ENCODE results near the gene GEMIN4.
"Not testable (repeated sequence)": the region's sequence is repeated elsewhere in the genome, so short reads cannot be mapped to it uniquely, and the experiment has no call there.

The GEMIN4 gene

GRCh38 chr17:773016-773415 is 21.0 kb upstream of the GEMIN4 start:
- peaks cover 16% of the 10 kb centered on the region for H3K4me1 Mint-ChIP-seq
- H3K27me3 Mint-ChIP-seq (ENCODE audit: low read depth) = no peaks in the 10 kb centered on the region
- H3K36me3 Mint-ChIP-seq (ENCODE audit: low read depth) = peaks cover 77% of the 10 kb centered on the region
- no peak overlapping the region for H3K4me3 Mint-ChIP-seq
- H3K27ac Mint-ChIP-seq = no peak overlapping the region
- H3K9me3 Mint-ChIP-seq = no peaks in the 10 kb centered on the region
- TF ChIP-seq CTCF (IDR thresholded peaks at IDR 0.05; ENCODE audit: unreplicated experiment in 3 of 3) = no peak

GRCh38 chr17:767076-767475 is 15.0 kb upstream of the GEMIN4 start:
- TF ChIP-seq CTCF (IDR thresholded peaks at IDR 0.05; ENCODE audit: unreplicated experiment in 3 of 3) = no peak
- Mint-ChIP-seq H3K4me3 (no peak overlapping the region), H3K36me3 (ENCODE audit: low read depth) (peaks cover 64% of the 10 kb centered on the region), H3K4me1 (peaks cover 21% of the 10 kb centered on the region), H3K9me3 (no peaks in the 10 kb centered on the region), H3K27me3 (ENCODE audit: low read depth) (no peaks in the 10 kb centered on the region), H3K27ac (no peak overlapping the region)

GRCh38 chr17:760371-760770 is 8.3 kb upstream of the GEMIN4 start:
- Mint-ChIP-seq H3K27me3 (ENCODE audit: low read depth) (no peaks in the 10 kb centered on the region), H3K4me1 (no peaks in the 10 kb centered on the region), H3K36me3 (ENCODE audit: low read depth) (peaks cover 66% of the 10 kb centered on the region), H3K9me3 (no peaks in the 10 kb centered on the region), H3K4me3 (no peak overlapping the region), H3K27ac (no peak overlapping the region)
- no peak for TF ChIP-seq CTCF (IDR thresholded peaks at IDR 0.05; ENCODE audit: unreplicated experiment in 3 of 3)

- H3K27me3 Mint-ChIP-seq (ENCODE audit: low read depth) = no peaks in the 10 kb centered on the region
- H3K36me3 Mint-ChIP-seq (ENCODE audit: low read depth) = peaks cover 62% of the 10 kb centered on the region
- H3K9me3 Mint-ChIP-seq = no peaks in the 10 kb centered on the region
- no peaks in the 10 kb centered on the region for H3K4me1 Mint-ChIP-seq
- H3K4me3 Mint-ChIP-seq = no peak overlapping the region
- no peak overlapping the region for H3K27ac Mint-ChIP-seq
- TF ChIP-seq CTCF (IDR thresholded peaks at IDR 0.05; ENCODE audit: unreplicated experiment in 3 of 3) = no peak
Observed at GRCh38 chr17:759964-760363, 7.9 kb upstream of the GEMIN4 start.

- peak overlapping the region in 2 of 3 experiments; percentile 8 to 50 for H3K4me3 Mint-ChIP-seq
- H3K9me3 Mint-ChIP-seq; H3K27me3 Mint-ChIP-seq (ENCODE audit: low read depth): not testable (repeated sequence)
- H3K27ac Mint-ChIP-seq = peak overlapping the region in 2 of 3 experiments; percentile 6 to 56
- peaks cover 10% of the 10 kb centered on the region for H3K4me1 Mint-ChIP-seq
- peaks cover 42% of the 10 kb centered on the region for H3K36me3 Mint-ChIP-seq (ENCODE audit: low read depth)
Observed at GRCh38 chr17:756010-756567, 4.0 kb upstream of the GEMIN4 start.

GRCh38 chr17:755319-755961 is 3.4 kb upstream of the GEMIN4 start:
- H3K9me3 Mint-ChIP-seq; H3K27me3 Mint-ChIP-seq (ENCODE audit: low read depth): not testable (repeated sequence)
- Mint-ChIP-seq H3K4me1 (peaks cover 17% of the 10 kb centered on the region), H3K27ac (peak overlapping the region in 2 of 3 experiments; percentile 6 to 56), H3K36me3 (ENCODE audit: low read depth) (peaks cover 42% of the 10 kb centered on the region), H3K4me3 (peak overlapping the region in 2 of 3 experiments; percentile 23 to 50)

- Mint-ChIP-seq H3K9me3 (peaks cover 8% of the 10 kb centered on the region), H3K27me3 (ENCODE audit: low read depth) (no peaks in the 10 kb centered on the region), H3K36me3 (ENCODE audit: low read depth) (peaks cover 42% of the 10 kb centered on the region), H3K4me1 (peaks cover 21% of the 10 kb centered on the region), H3K4me3 (peak overlapping the region; percentile 64 to 79 (median 77)), H3K27ac (peak overlapping the region; percentile 35 to 63 (median 38))
- TF ChIP-seq CTCF (IDR thresholded peaks at IDR 0.05; ENCODE audit: unreplicated experiment in 3 of 3) = no peak
Observed at GRCh38 chr17:753418-753817, 1.4 kb upstream of the GEMIN4 start.
